Uterus (tissue), 4 donors: ENCODE results near the gene TIRAP. TPM values are rescaled to one million over a fixed set of nuclear protein-coding genes. Genes with fewer than 3 reads are reported as not detected.

Experiments used
- DNase-seq, 2 donors: peaks; one replicate each; pipeline ENCODE4 v3.0.0-alpha.2; 2019 to 2020
- H3K27ac ChIP-seq, 2 donors: fragments of 200-600 bp; sonication (generic); 1 replicate in 1 of 2; 2 replicates in 1 of 2; pipeline ENCODE4 v1.5.1; 2016 to 2018
- H3K27me3 ChIP-seq, 2 donors: fragments of 200-600 bp; sonication (generic); one replicate each; pipeline ENCODE4 v1.5.1; 2018 to 2019; ENCODE audit warnings: control low read depth in 1 of 2
- H3K36me3 ChIP-seq, 2 donors: fragments of 200-600 bp; sonication (generic); one replicate each; pipeline ENCODE4 v1.5.1; 2019; ENCODE audit warnings: control low read depth in 1 of 2
- H3K4me1 ChIP-seq, 2 donors: fragments of 200-600 bp; sonication (generic); one replicate each; pipeline ENCODE4 v1.5.1; 2018 to 2019; ENCODE audit warnings: control low read depth in 1 of 2
- H3K4me3 ChIP-seq, 2 donors: fragments of 200-600 bp; sonication (generic); 1 replicate in 1 of 2; 2 replicates in 1 of 2; pipeline ENCODE4 v1.5.1; 2018 to 2019; ENCODE audit warnings: mild to moderate bottlenecking in 1 of 2
- H3K9me3 ChIP-seq, 2 donors: fragments of 200-600 bp; sonication (generic); one replicate each; pipeline ENCODE4 v1.5.1; 2019; ENCODE audit warnings: control low read depth in 1 of 2
- CTCF ChIP-seq, 4 experiments: fragments of 200-600 bp in 2 of 4; fragments of 450-650 bp in 2 of 4; sonication (generic) in 2 of 4; IDR thresholded peaks; one replicate each; pipeline ENCODE4 v1.5.1; 2016 to 2019; ENCODE audit warnings: antibody characterized with exemption in 4 of 4, mild to moderate bottlenecking in 2 of 4, moderate library complexity in 1 of 4
- POLR2A ChIP-seq, 2 donors: fragments of 450-650 bp; IDR thresholded peaks; one replicate each; pipeline ENCODE4 v1.6.1; 2016; ENCODE audit warnings: antibody characterized with exemption in 2 of 2, mild to moderate bottlenecking in 1 of 2, moderate library complexity in 1 of 2
- intact Hi-C: fragments of 100-400 bp; cut with DNase I; formaldehyde crosslinking; loops from one replicate; pipeline ENCODE4 v1.15.1; 2023; ENCODE audit warnings: low total_unique reads
- total RNA-seq, 4 donors: library from RNA; depleted of rRNA in 3 of 4; stranded (reverse); fragments of >200 nt in 3 of 4; gene quantifications; one replicate each; pipeline versions ENCODE4 v1.1.0 to v1.2.4, GENCODE V29; 2014 to 2023
- donor health status: DM: yes; HTN: yes; CAD: no.

The TIRAP gene
- total RNA-seq, 4 donors from 2014 or later = 0.88 to 17.7 (median 5.0) TPM

DNA sequence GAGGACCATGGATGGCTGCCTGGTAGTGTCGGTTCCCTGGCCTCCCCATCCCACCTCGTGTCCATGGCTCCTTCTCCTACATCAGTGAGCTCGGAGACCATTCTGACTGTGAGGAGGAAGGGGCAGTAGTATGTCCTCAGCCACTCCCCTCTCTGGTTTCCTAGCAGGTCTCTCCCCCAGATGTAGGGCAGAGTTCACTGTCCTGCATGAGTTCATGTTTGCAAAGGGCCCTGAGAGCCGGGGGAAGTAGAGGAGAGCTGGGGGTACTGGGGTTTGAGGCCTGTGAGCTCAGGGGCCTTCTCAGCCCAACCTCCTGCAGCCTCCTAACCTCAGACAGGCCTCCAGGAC lies 54.2 kb downstream of the TIRAP start:
- no peak overlapping the region for H3K4me3 ChIP-seq
- no peak for TF ChIP-seq CTCF (IDR thresholded peaks at IDR 0.05)
- no peak for TF ChIP-seq POLR2A (IDR thresholded peaks at IDR 0.05)
- no peaks in the 10 kb centered on the region for H3K27me3 ChIP-seq
- no peaks in the 10 kb centered on the region for H3K4me1 ChIP-seq
- H3K27ac ChIP-seq = no peak overlapping the region
- DNase-seq = no peak
- no peaks in the 10 kb centered on the region for H3K9me3 ChIP-seq
- intact Hi-C loops = no loop called here
- H3K36me3 ChIP-seq = no peaks in the 10 kb centered on the region

GRCh38 chr11:126337474-126338241 lies 54.8 kb downstream of the TIRAP start:
- Histone ChIP-seq H3K9me3 (no peaks in the 10 kb centered on the region), H3K4me3 (no peak overlapping the region), H3K36me3 (no peaks in the 10 kb centered on the region), H3K4me1 (no peaks in the 10 kb centered on the region), H3K27ac (no peak overlapping the region), H3K27me3 (no peaks in the 10 kb centered on the region)
- TF ChIP-seq POLR2A (IDR thresholded peaks at IDR 0.05) (no peak), CTCF (IDR thresholded peaks at IDR 0.05) (no peak)
- intact Hi-C loops = no loop called here
- DNase-seq = no peak

DNA sequence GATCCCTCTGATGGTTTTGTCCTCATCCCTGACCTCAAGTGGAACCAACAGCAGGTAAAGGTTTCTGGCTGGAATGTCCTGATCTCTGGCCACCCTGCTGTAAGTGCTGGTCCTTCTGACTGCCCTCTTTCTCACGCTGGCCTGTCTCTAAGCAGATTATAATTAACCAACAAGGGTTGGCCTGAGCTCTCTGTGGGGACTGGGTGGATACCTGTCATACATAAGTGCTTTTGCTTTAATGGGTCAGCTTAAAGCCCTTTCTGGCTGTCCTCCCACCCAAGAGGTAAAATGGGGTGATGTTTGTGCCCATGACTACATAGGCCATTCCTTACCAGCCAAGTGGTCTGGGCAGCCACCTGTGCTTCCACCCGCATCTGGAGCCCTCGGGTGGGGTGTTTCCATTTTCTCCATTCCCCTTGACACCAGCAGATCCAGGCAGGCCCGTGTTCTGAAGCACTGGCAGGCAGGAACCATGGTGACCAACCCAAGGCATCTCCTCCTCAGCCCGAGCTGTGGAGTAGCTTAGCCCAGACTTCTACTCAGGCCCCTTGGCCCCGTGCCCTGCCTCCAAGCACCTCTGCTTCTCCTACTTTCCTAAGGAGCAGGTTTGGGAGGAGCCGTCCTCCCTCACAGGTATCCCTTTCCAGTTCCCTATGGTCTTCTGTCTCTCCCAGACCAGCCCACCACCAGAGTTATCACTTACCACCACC lies 55.6 kb downstream of the TIRAP start:
- H3K36me3 ChIP-seq = no peaks in the 10 kb centered on the region
- no peak overlapping the region for H3K4me3 ChIP-seq
- no peak for DNase-seq
- H3K27ac ChIP-seq = no peak overlapping the region
- intact Hi-C loops = no loop called here
- TF ChIP-seq POLR2A (IDR thresholded peaks at IDR 0.05) (no peak), CTCF (IDR thresholded peaks at IDR 0.05) (no peak)
- no peaks in the 10 kb centered on the region for H3K9me3 ChIP-seq
- H3K4me1 ChIP-seq = no peaks in the 10 kb centered on the region
- H3K27me3 ChIP-seq = no peaks in the 10 kb centered on the region

GRCh38 chr11:126339073-126339862 lies 56.4 kb downstream of the TIRAP start:
- Histone ChIP-seq H3K4me1 (no peaks in the 10 kb centered on the region), H3K9me3 (no peaks in the 10 kb centered on the region), H3K4me3 (no peak overlapping the region), H3K27ac (no peak overlapping the region), H3K36me3 (no peaks in the 10 kb centered on the region), H3K27me3 (no peaks in the 10 kb centered on the region)
- intact Hi-C loops = no loop called here
- TF ChIP-seq CTCF (IDR thresholded peaks at IDR 0.05) (no peak), POLR2A (IDR thresholded peaks at IDR 0.05) (no peak)
- DNase-seq = no peak
